GM12865 (cell line): ENCODE results near the gene ADAM8.

Experiments
- DNase-seq: peaks from one replicate; pipeline ENCODE4 v3.0.0; 2010; ENCODE audit warnings: low read depth
- H3K4me3 ChIP-seq: 2 replicates; pipeline ENCODE4 v1.5.1; 2011; ENCODE audit warnings: mild to moderate bottlenecking, low read depth, low read length, control low read depth
- CTCF ChIP-seq: IDR thresholded peaks from 2 replicates; pipeline ENCODE4 v1.5.1; 2011; ENCODE audit warnings: low read length, control low read depth, low read depth, inconsistent platforms; ENCODE audit not compliant: insufficient read depth; ENCODE audit errors: missing control alignments

ADAM8 gene

GRCh38 chr10:133230044-133230361, 46.7 kb downstream of the ADAM8 start, which contains the start of gene UTF1:
UTF1 (plus strand) TSS chr10:133230217; CDS start chr10:133230289, 72 bp downstream.
- DNase-seq: no peak
- H3K4me3 ChIP-seq: no peak within 1 kb of the TSS
- TF ChIP-seq CTCF: no peak

GRCh38 chr10:133229265-133230043, 47.2 kb downstream of the ADAM8 start:
- DNase-seq: no peak
- TF ChIP-seq CTCF: no peak
- no peak overlapping the region for H3K4me3 ChIP-seq

- DNase-seq: no peak
- H3K4me3 ChIP-seq: no peak overlapping the region
- no peak for TF ChIP-seq CTCF
These were observed 49.4 kb downstream of the ADAM8 start for GRCh38 chr10:133227256-133227655.

GRCh38 chr10:133226251-133226808, 50.3 kb downstream of the ADAM8 start:
- no peak for TF ChIP-seq CTCF
- no peak for DNase-seq
- no peak overlapping the region for H3K4me3 ChIP-seq

DNA sequence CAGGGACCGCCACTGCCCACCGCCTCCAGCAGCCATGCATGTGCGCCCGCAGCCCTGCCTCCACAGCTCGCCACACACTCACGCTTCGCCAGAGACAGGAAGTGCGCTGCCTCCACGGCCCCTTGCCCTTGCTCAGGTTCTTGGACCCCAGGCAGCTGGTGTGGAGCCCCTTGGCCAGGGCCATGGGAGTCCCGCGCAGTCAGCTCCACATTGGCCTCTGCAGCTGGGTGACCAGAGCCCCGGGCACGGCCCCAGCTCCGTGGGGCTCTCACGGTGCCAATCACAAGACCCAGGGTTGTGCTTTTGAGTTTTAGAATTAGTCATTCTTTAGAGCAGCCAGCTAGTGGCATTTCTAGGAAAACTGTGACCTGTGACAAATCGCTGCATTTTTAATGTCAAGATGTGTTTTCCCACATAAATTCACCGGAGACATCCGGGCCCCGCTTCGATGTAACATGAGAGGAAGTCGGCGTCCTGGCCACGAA, 50.9 kb downstream of the ADAM8 start:
- TF ChIP-seq CTCF: no peak
- H3K4me3 ChIP-seq: no peak overlapping the region
- no peak for DNase-seq

- DNase-seq: no peak
- H3K4me3 ChIP-seq: no peak overlapping the region
- TF ChIP-seq CTCF: no peak
These were observed 51.8 kb downstream of the ADAM8 start for GRCh38 chr10:133224756-133225372.
